ENCODE measurements around the gene PLTP. TPM values are rescaled to one million over a fixed set of nuclear protein-coding genes. Genes with fewer than 3 reads are reported as not detected.

The PLTP gene
- total and polyA plus RNA-seq, 4 donors, result 26.9 to 125 (median 80.7) TPM

DNA sequence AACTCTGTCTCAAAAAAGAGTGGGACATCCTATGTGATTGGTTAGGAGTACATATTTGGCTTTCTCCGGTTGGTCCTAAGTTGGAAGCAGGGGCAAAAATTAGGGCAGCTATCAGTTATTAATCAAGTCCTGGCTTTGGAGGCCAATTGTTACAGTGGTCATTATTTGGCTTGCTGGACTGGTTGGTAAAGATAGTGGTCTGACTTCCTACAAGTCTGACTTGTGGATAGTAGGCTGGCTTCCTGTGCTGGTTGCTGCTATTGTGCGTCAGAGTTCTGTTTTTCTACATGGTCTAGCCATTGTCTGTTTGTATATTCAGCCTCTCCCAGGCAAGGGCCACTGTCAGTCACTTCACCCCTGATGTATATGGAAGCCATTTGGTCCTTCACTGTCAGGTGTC lies 61.7 kb downstream of the PLTP start:
- Histone ChIP-seq H3K36me3 (ENCODE audit: control insufficient read depth in 4 of 4, insufficient read depth in 4 of 4, low read length in 4 of 4) (peaks cover 7 to 34% (median 15%) of the 10 kb centered on the region in 4 donors), H3K4me3 (no peak overlapping the region), H3K9ac (ENCODE audit: insufficient read depth in 1 of 2, low read length in 2 of 2) (no peak overlapping the region), H3K27ac (ENCODE audit: low read depth in 1 of 2, low read length in 1 of 2) (no peak overlapping the region), H3K4me1 (ENCODE audit: control insufficient read depth in 5 of 5, insufficient read depth in 5 of 5, low read length in 5 of 5) (peaks cover 0 to 6% (median 0%) of the 10 kb centered on the region in 5 donors), H3K9me3 (ENCODE audit: control insufficient read depth in 4 of 4, insufficient read depth in 3 of 4, low read length in 3 of 4) (peaks cover 0 to 6% (median 0%) of the 10 kb centered on the region in 4 donors), H3K27me3 (ENCODE audit: control insufficient read depth in 3 of 3, insufficient read depth in 3 of 3, low read length in 2 of 3) (no peaks in the 10 kb centered on the region)
- TF ChIP-seq, protein P1, sequence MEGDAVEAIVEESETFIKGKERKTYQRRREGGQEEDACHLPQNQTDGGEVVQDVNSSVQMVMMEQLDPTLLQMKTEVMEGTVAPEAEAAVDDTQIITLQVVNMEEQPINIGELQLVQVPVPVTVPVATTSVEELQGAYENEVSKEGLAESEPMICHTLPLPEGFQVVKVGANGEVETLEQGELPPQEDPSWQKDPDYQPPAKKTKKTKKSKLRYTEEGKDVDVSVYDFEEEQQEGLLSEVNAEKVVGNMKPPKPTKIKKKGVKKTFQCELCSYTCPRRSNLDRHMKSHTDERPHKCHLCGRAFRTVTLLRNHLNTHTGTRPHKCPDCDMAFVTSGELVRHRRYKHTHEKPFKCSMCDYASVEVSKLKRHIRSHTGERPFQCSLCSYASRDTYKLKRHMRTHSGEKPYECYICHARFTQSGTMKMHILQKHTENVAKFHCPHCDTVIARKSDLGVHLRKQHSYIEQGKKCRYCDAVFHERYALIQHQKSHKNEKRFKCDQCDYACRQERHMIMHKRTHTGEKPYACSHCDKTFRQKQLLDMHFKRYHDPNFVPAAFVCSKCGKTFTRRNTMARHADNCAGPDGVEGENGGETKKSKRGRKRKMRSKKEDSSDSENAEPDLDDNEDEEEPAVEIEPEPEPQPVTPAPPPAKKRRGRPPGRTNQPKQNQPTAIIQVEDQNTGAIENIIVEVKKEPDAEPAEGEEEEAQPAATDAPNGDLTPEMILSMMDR (IDR thresholded peaks at IDR 0.05; ENCODE audit: control extremely low read depth, extremely low read depth), result no peak
- no peak for ATAC-seq (ENCODE audit: insufficient read depth, low FRiP score)
- no peak for DNase-seq
- 91 to 95% methylated on average over 2 of the region's 2 CpGs for WGBS, 2 donors

GRCh38 chr20:45848969-45849582 lies 62.9 kb downstream of the PLTP start:
- no peaks in the 10 kb centered on the region for H3K27me3 ChIP-seq (ENCODE audit: control insufficient read depth in 3 of 3, insufficient read depth in 3 of 3, low read length in 2 of 3)
- DNase-seq, result no peak
- H3K9me3 ChIP-seq (ENCODE audit: control insufficient read depth in 4 of 4, insufficient read depth in 3 of 4, low read length in 3 of 4), result peaks cover 0 to 6% (median 0%) of the 10 kb centered on the region in 4 donors
- TF ChIP-seq, protein P1 (IDR thresholded peaks at IDR 0.05; ENCODE audit: control extremely low read depth, extremely low read depth), result no peak
- ATAC-seq (ENCODE audit: insufficient read depth, low FRiP score), result no peak
- H3K27ac ChIP-seq (ENCODE audit: low read depth in 1 of 2, low read length in 1 of 2), result no peak overlapping the region
- peaks cover 7 to 36% (median 18%) of the 10 kb centered on the region in 4 donors for H3K36me3 ChIP-seq (ENCODE audit: control insufficient read depth in 4 of 4, insufficient read depth in 4 of 4, low read length in 4 of 4)
- 93 to 95% methylated on average over 8 of the region's 8 CpGs for WGBS, 2 donors
- peaks cover 0 to 3% (median 0%) of the 10 kb centered on the region in 5 donors for H3K4me1 ChIP-seq (ENCODE audit: control insufficient read depth in 5 of 5, insufficient read depth in 5 of 5, low read length in 5 of 5)
- H3K4me3 ChIP-seq, result no peak overlapping the region
- no peak overlapping the region for H3K9ac ChIP-seq (ENCODE audit: insufficient read depth in 1 of 2, low read length in 2 of 2)

Other genes with a start within 250 kb of the PLTP start
- not detected for gene WFDC11, start 241.9 kb downstream of the PLTP start, total RNA-seq
- gene WFDC11, start 241.9 kb downstream of the PLTP start, polyA plus RNA-seq, result not detected
- gene WFDC13, start 210.1 kb downstream of the PLTP start, total RNA-seq, result under 1 TPM in 1 of 2 donors, not detected in 1; 0.17 TPM
- under 1 TPM; 0.03 to 0.10 TPM for gene WFDC13, start 210.1 kb downstream of the PLTP start, polyA plus RNA-seq
- 1 to 10 TPM in 1 of 2 donors, not detected in 1; 2.0 TPM for gene WFDC10B, start 207.1 kb downstream of the PLTP start, total RNA-seq
- gene WFDC10B, start 207.1 kb downstream of the PLTP start, polyA plus RNA-seq, result 1 to 10 TPM; 1.5 to 2.0 TPM
- gene SPINT4, start 189.8 kb downstream of the PLTP start, total RNA-seq, result not detected
- not detected for gene SPINT4, start 189.8 kb downstream of the PLTP start, polyA plus RNA-seq
- gene WFDC3, start 120.3 kb downstream of the PLTP start, total RNA-seq, result 1 to 10 TPM; 1.8 to 3.6 TPM
- gene WFDC3, start 120.3 kb downstream of the PLTP start, polyA plus RNA-seq, result 10 to 100 TPM; 11.4 to 20.9 TPM
- gene DNTTIP1, start 120.2 kb downstream of the PLTP start, total RNA-seq, result 10 to 100 TPM; 21.1 to 38.5 TPM
- 10 to 100 TPM; 66.4 to 72.1 TPM for gene DNTTIP1, start 120.2 kb downstream of the PLTP start, polyA plus RNA-seq
- gene UBE2C, start 99.5 kb downstream of the PLTP start, total RNA-seq, result 1 to 10 TPM; 2.5 to 3.9 TPM
- 10 to 100 TPM in 1 of 2 donors, 1 to 10 TPM in 1; 7.2 to 17.0 TPM for gene UBE2C, start 99.5 kb downstream of the PLTP start, polyA plus RNA-seq
- gene TNNC2, start 84.8 kb downstream of the PLTP start, total RNA-seq, result under 1 TPM in 1 of 2 donors, not detected in 1; 0.54 TPM
- gene TNNC2, start 84.8 kb downstream of the PLTP start, polyA plus RNA-seq, result 1 to 10 TPM; 1.1 to 1.5 TPM
- 10 to 100 TPM; 30.9 to 34.4 TPM for gene SNX21, start 78.4 kb downstream of the PLTP start, total RNA-seq
- gene SNX21, start 78.4 kb downstream of the PLTP start, polyA plus RNA-seq, result 10 to 100 TPM; 15.9 to 16.2 TPM
- 10 to 100 TPM; 24.7 to 29.7 TPM for gene ACOT8, start 54.8 kb downstream of the PLTP start, total RNA-seq
- gene ACOT8, start 54.8 kb downstream of the PLTP start, polyA plus RNA-seq, result 10 to 100 TPM; 34.0 to 34.3 TPM
- 1 to 10 TPM; 3.7 to 5.2 TPM for gene ZSWIM3, start 54.5 kb downstream of the PLTP start, total RNA-seq
- gene ZSWIM3, start 54.5 kb downstream of the PLTP start, polyA plus RNA-seq, result 1 to 10 TPM; 1.7 to 3.0 TPM
- 10 to 100 TPM in 1 of 2 donors, 1 to 10 TPM in 1; 5.2 to 11.1 TPM for gene ZSWIM1, start 30.9 kb downstream of the PLTP start, total RNA-seq
- 1 to 10 TPM; 3.7 to 5.2 TPM for gene ZSWIM1, start 30.9 kb downstream of the PLTP start, polyA plus RNA-seq
- gene SPATA25, start 24.5 kb downstream of the PLTP start, total RNA-seq, result 1 to 10 TPM; 2.1 to 3.8 TPM
- under 1 TPM; 0.77 to 0.97 TPM for gene SPATA25, start 24.5 kb downstream of the PLTP start, polyA plus RNA-seq
- gene NEURL2, start 20.9 kb downstream of the PLTP start, total RNA-seq, result 1 to 10 TPM; 5.8 to 8.3 TPM
- gene NEURL2, start 20.9 kb downstream of the PLTP start, polyA plus RNA-seq, result 1 to 10 TPM; 1.5 to 3.9 TPM
- gene CTSA, start 20.8 kb downstream of the PLTP start, total RNA-seq, result 100 to 1,000 TPM in 1 of 2 donors, 10 to 100 TPM in 1; 72.2 to 170 TPM
- gene CTSA, start 20.8 kb downstream of the PLTP start, polyA plus RNA-seq, result 100 to 1,000 TPM; 109 to 247 TPM
- 10 to 100 TPM; 27.7 to 48.1 TPM for gene PCIF1, start 22.5 kb upstream of the PLTP start, total RNA-seq
- gene PCIF1, start 22.5 kb upstream of the PLTP start, polyA plus RNA-seq, result 10 to 100 TPM; 28.4 to 35.6 TPM
- gene ZNF335, start 60.0 kb upstream of the PLTP start, total RNA-seq, result 10 to 100 TPM; 19.0 to 23.6 TPM
- 10 to 100 TPM; 12.8 to 13.0 TPM for gene ZNF335, start 60.0 kb upstream of the PLTP start, polyA plus RNA-seq
- 10 to 100 TPM; 31.1 to 35.0 TPM for gene MMP9, start 96.8 kb upstream of the PLTP start, total RNA-seq
- gene MMP9, start 96.8 kb upstream of the PLTP start, polyA plus RNA-seq, result 10 to 100 TPM in 1 of 2 donors, 1 to 10 TPM in 1; 3.1 to 47.7 TPM
- under 1 TPM in 1 of 2 donors, not detected in 1; 0.52 TPM for gene SLC12A5, start 117.1 kb upstream of the PLTP start, total RNA-seq
- gene SLC12A5, start 117.1 kb upstream of the PLTP start, polyA plus RNA-seq, result not detected
- 10 to 100 TPM; 15.3 to 24.2 TPM for gene NCOA5, start 177.8 kb upstream of the PLTP start, total RNA-seq
- 10 to 100 TPM; 11.1 to 14.9 TPM for gene NCOA5, start 177.8 kb upstream of the PLTP start, polyA plus RNA-seq
- gene CD40, start 206.2 kb upstream of the PLTP start, total RNA-seq, result 10 to 100 TPM; 20.4 to 28.1 TPM
- gene CD40, start 206.2 kb upstream of the PLTP start, polyA plus RNA-seq, result 10 to 100 TPM; 28.7 to 55.0 TPM

Measured in lung (tissue), 12 donors.